MM.1S (cell line): ENCODE measurements around the gene SAMD3.
"Not testable (repeated sequence)": the region's sequence is repeated elsewhere in the genome, so short reads cannot be mapped to it uniquely, and the experiment has no call there.

ENCODE experiments used
- DNase-seq: peaks from one replicate; pipeline ENCODE4 v3.0.0-alpha.2; 2015
- H2AFZ ChIP-seq: fragments of 300-600 bp; sonication (generic); 2 replicates; pipeline ENCODE4 v1.6.0; 2016; ENCODE audit warnings: antibody characterized with exemption, low read length
- H3F3A ChIP-seq: fragments of 300-600 bp; sonication (generic); 2 replicates; pipeline ENCODE4 v1.6.1; 2016; ENCODE audit warnings: mild to moderate bottlenecking, antibody characterized with exemption, low read length, moderate library complexity, mixed read lengths; ENCODE audit not compliant: insufficient read depth
- H3K27ac ChIP-seq: fragments of 300-600 bp; sonication (generic); 2 replicates; pipeline ENCODE4 v1.5.1; 2016; ENCODE audit warnings: mild to moderate bottlenecking, low read length
- H3K27me3 ChIP-seq: fragments of 300-600 bp; sonication (generic); replicated peaks from 2 replicates; pipeline ENCODE4 v1.6.0; 2016; ENCODE audit warnings: low read length; ENCODE audit not compliant: insufficient read depth
- H3K36me3 ChIP-seq: fragments of 300-600 bp; sonication (generic); replicated peaks from 2 replicates; pipeline ENCODE4 v1.6.1; 2016; ENCODE audit warnings: mild to moderate bottlenecking, low read length, mixed read lengths; ENCODE audit not compliant: insufficient read depth
- H3K4me1 ChIP-seq: fragments of 300-600 bp; sonication (generic); 2 replicates; pipeline ENCODE4 v1.6.1; 2016; ENCODE audit warnings: low read length, mixed read lengths
- H3K4me2 ChIP-seq: fragments of 300-600 bp; sonication (generic); 2 replicates; pipeline ENCODE4 v1.6.0; 2016; ENCODE audit warnings: low read depth, low read length
- H3K4me3 ChIP-seq: fragments of 300-600 bp; sonication (generic); 2 replicates; pipeline ENCODE4 v1.5.1; 2016; ENCODE audit warnings: low read length, mixed read lengths
- H3K79me2 ChIP-seq: fragments of 300-600 bp; sonication (generic); 2 replicates; pipeline ENCODE4 v1.6.1; 2016; ENCODE audit warnings: mixed run types, low read length, mixed read lengths
- H3K9ac ChIP-seq: fragments of 300-600 bp; sonication (generic); 2 replicates; pipeline ENCODE4 v1.6.1; 2016; ENCODE audit warnings: low read length, mixed read lengths
- H3K9me2 ChIP-seq: fragments of 300-600 bp; sonication (generic); replicated peaks from 2 replicates; pipeline ENCODE4 v1.6.1; 2016; ENCODE audit warnings: mild to moderate bottlenecking, low read length, mixed read lengths; ENCODE audit not compliant: insufficient read depth
- H3K9me3 ChIP-seq: fragments of 300-600 bp; sonication (generic); replicated peaks from 2 replicates; pipeline ENCODE4 v1.6.1; 2016; ENCODE audit warnings: mild to moderate bottlenecking, low read length, mixed read lengths; ENCODE audit not compliant: insufficient read depth
- H4K20me1 ChIP-seq: fragments of 300-600 bp; sonication (generic); 2 replicates; pipeline ENCODE4 v1.6.1; 2016; ENCODE audit warnings: mild to moderate bottlenecking, low read length, moderate library complexity, mixed read lengths; ENCODE audit not compliant: insufficient read depth
- EZH2 ChIP-seq: fragments of 300-600 bp; sonication (generic); optimal IDR thresholded peaks from 2 replicates; pipeline ENCODE3; 2017; ENCODE audit warnings: low read depth, mild to moderate bottlenecking, antibody characterized with exemption, low read length, mixed read lengths
- EZH2phosphoT487 ChIP-seq: fragments of 300-600 bp; sonication (generic); IDR thresholded peaks from 2 replicates; pipeline ENCODE4 v1.6.1; 2018; ENCODE audit warnings: antibody characterized with exemption, low read length
- TF ChIP-seq, protein P1 (sequence below): fragments of 300-600 bp; sonication (generic); IDR thresholded peaks from 2 replicates; pipeline ENCODE4 v1.5.1; 2016; ENCODE audit warnings: antibody characterized with exemption, low read length, mixed read lengths

SAMD3 gene

DNA sequence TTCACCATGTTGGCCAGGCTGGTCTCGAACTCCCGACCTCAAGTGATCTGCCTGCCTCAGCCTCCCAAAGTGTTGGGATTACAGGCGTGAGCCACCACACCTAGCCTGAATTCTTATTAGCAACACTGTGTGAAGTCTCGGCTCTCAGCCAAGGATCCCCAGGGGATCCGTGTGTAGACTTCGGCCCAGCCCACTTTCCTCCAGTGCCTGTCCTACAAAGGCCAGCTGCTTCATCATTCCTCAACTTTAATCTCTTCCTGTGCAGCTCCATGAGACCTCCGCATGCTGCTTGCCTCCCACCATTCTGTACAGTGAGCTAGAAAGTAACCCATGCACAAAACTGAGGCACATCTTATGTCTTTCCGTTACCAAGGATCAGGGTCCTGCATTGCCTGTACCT is 71.8 kb downstream of the SAMD3 start:
- Histone ChIP-seq H3K27me3 (no peaks in the 10 kb centered on the region), H3K9ac (no peak overlapping the region), H3K4me1 (no peaks in the 10 kb centered on the region), H3K36me3 (no peaks in the 10 kb centered on the region), H3K4me2 (no peak overlapping the region), H3K79me2 (no peaks in the 10 kb centered on the region), H3F3A (no peaks in the 10 kb centered on the region), H3K9me3 (no peaks in the 10 kb centered on the region), H3K27ac (no peak overlapping the region), H4K20me1 (no peaks in the 10 kb centered on the region), H3K4me3 (no peak overlapping the region), H3K9me2 (no peaks in the 10 kb centered on the region), H2AFZ (no peak overlapping the region)
- DNase-seq: no peak
- TF ChIP-seq EZH2: no peak
- TF ChIP-seq, protein P1, sequence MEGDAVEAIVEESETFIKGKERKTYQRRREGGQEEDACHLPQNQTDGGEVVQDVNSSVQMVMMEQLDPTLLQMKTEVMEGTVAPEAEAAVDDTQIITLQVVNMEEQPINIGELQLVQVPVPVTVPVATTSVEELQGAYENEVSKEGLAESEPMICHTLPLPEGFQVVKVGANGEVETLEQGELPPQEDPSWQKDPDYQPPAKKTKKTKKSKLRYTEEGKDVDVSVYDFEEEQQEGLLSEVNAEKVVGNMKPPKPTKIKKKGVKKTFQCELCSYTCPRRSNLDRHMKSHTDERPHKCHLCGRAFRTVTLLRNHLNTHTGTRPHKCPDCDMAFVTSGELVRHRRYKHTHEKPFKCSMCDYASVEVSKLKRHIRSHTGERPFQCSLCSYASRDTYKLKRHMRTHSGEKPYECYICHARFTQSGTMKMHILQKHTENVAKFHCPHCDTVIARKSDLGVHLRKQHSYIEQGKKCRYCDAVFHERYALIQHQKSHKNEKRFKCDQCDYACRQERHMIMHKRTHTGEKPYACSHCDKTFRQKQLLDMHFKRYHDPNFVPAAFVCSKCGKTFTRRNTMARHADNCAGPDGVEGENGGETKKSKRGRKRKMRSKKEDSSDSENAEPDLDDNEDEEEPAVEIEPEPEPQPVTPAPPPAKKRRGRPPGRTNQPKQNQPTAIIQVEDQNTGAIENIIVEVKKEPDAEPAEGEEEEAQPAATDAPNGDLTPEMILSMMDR: no peak
- no peak for TF ChIP-seq EZH2phosphoT487

DNA sequence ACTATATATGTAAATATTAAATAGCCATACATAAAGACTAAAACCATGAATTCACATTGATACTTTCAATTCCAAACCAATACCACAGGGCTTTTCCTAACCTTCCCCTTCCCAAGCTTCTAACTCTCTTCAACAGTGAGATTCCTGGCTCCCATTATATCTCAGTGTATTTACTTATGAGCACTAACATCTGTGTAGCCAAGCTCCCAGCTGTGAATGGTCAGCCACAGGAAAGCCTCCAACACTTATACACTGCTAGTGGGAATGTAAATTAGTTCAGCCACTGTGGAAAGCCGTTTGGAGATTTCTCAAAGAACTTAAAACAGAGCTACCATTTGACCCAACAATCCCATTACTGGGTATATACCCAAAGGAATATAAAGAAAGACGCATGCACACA is 73.7 kb downstream of the SAMD3 start:
- not testable (repeated sequence) for H3K9ac ChIP-seq, H3K36me3 ChIP-seq, H3K9me3 ChIP-seq, H3K27ac ChIP-seq, H3K79me2 ChIP-seq, H3K4me3 ChIP-seq, H3F3A ChIP-seq, H3K4me2 ChIP-seq, H3K4me1 ChIP-seq, H4K20me1 ChIP-seq, H3K27me3 ChIP-seq, H3K9me2 ChIP-seq, H2AFZ ChIP-seq, DNase-seq

DNA sequence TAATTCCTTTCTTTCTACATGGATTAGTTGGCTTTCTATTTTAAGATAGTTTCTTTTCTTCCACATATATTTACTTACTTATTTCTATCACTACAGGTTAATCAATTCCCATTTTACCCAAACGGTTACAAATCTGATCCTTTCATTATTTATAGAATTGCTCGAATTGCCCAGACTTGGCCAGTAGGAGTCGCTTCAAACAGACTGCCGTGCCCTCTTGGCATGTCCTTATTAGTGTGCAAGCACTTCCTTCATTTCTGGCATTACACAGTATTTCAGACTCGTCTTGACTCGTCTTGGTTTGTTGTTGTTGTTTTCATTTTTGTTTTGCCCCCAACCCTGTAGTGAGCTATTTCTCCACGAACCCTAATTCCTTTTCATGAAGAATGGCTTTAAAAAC is 74.6 kb downstream of the SAMD3 start:
- no peak overlapping the region for H3K4me2 ChIP-seq
- no peaks in the 10 kb centered on the region for H3K79me2 ChIP-seq
- H2AFZ ChIP-seq: no peak overlapping the region
- H3F3A ChIP-seq: no peaks in the 10 kb centered on the region
- no peak overlapping the region for H3K4me3 ChIP-seq
- H3K4me1 ChIP-seq: no peaks in the 10 kb centered on the region
- H3K9me3 ChIP-seq: no peaks in the 10 kb centered on the region
- H3K9me2 ChIP-seq: no peaks in the 10 kb centered on the region
- no peak overlapping the region for H3K27ac ChIP-seq
- no peaks in the 10 kb centered on the region for H3K27me3 ChIP-seq
- DNase-seq: no peak
- no peaks in the 10 kb centered on the region for H4K20me1 ChIP-seq
- no peak overlapping the region for H3K9ac ChIP-seq
- TF ChIP-seq EZH2 (no peak), EZH2phosphoT487 (no peak)
- TF ChIP-seq, protein P1: peak; percentile 46
- no peaks in the 10 kb centered on the region for H3K36me3 ChIP-seq

DNA sequence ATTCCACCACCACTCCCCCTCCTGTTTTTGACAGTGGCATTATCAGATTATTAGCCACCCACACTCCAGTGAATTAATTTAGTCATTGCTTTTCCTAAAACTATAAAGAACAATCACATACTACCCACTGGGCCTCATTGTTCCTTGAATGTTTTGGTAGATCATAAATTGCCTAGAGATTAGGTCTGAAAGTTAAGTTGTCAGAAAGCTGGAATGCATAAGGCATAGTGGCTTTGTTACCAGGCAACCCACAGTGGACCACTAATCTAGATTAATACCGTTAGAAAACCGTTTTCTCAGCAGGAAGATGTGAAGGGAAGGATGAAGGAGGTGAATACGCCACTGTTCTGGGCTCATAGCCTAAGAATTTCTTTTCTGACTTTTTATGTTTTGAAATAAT is 75.6 kb downstream of the SAMD3 start:
- Histone ChIP-seq H3K9me3 (no peaks in the 10 kb centered on the region), H3K79me2 (no peaks in the 10 kb centered on the region), H3K9me2 (no peaks in the 10 kb centered on the region), H3K27ac (no peak overlapping the region), H3K4me1 (no peaks in the 10 kb centered on the region), H3K36me3 (no peaks in the 10 kb centered on the region), H4K20me1 (no peaks in the 10 kb centered on the region), H3F3A (no peaks in the 10 kb centered on the region), H3K9ac (no peak overlapping the region), H2AFZ (no peak overlapping the region), H3K27me3 (no peaks in the 10 kb centered on the region), H3K4me3 (no peak overlapping the region), H3K4me2 (no peak overlapping the region)
- DNase-seq: no peak
- TF ChIP-seq EZH2 (no peak), EZH2phosphoT487 (no peak)
- TF ChIP-seq, protein P1: no peak
